GM23248 (cell line): Measurements from ENCODE around the gene BCAR3. TPM values are rescaled to one million over a fixed set of nuclear protein-coding genes. Genes with fewer than 3 reads are reported as not detected.

ENCODE experiments used
- DNase-seq: peaks from one replicate; pipeline ENCODE4 v3.0.0-alpha.2; 2015
- H2AFZ ChIP-seq: fragments of 200-600 bp; sonication (generic); 2 replicates; pipeline ENCODE4 v1.6.1; 2016; ENCODE audit warnings: antibody characterized with exemption
- H3F3A ChIP-seq: fragments of 200-600 bp; sonication (generic); 2 replicates; pipeline ENCODE4 v1.6.1; 2016; ENCODE audit warnings: mild to moderate bottlenecking, antibody characterized with exemption, mixed run types; ENCODE audit not compliant: insufficient read depth
- H3K27ac ChIP-seq: fragments of 200-600 bp; sonication (generic); 2 replicates; pipeline ENCODE4 v1.5.1; 2016; ENCODE audit warnings: mild to moderate bottlenecking
- H3K27me3 ChIP-seq: fragments of 200-600 bp; sonication (generic); replicated peaks from 2 replicates; pipeline ENCODE4 v1.6.1; 2016; ENCODE audit warnings: mild to moderate bottlenecking; ENCODE audit not compliant: insufficient read depth
- H3K36me3 ChIP-seq: fragments of 200-600 bp; sonication (generic); 2 replicates; pipeline ENCODE4 v1.6.1; 2016; ENCODE audit warnings: low read depth, mild to moderate bottlenecking
- H3K4me1 ChIP-seq: fragments of 200-600 bp; sonication (generic); 2 replicates; pipeline ENCODE4 v1.6.1; 2016; ENCODE audit warnings: mild to moderate bottlenecking; ENCODE audit not compliant: insufficient read depth
- H3K4me2 ChIP-seq: fragments of 200-600 bp; sonication (generic); one replicate; pipeline ENCODE4 v1.6.1; 2016; ENCODE audit warnings: mild to moderate bottlenecking; ENCODE audit not compliant: unreplicated experiment
- H3K4me3 ChIP-seq: fragments of 200-600 bp; sonication (generic); 2 replicates; pipeline ENCODE4 v1.5.1; 2016; ENCODE audit warnings: mild to moderate bottlenecking
- H3K79me2 ChIP-seq: fragments of 200-600 bp; sonication (generic); 2 replicates; pipeline ENCODE4 v1.6.1; 2016; ENCODE audit warnings: mild to moderate bottlenecking; ENCODE audit not compliant: insufficient read depth
- H3K9ac ChIP-seq: fragments of 200-600 bp; sonication (generic); 2 replicates; pipeline ENCODE4 v1.6.1; 2016; ENCODE audit warnings: mild to moderate bottlenecking
- H3K9me2 ChIP-seq: fragments of 200-600 bp; sonication (generic); 2 replicates; pipeline ENCODE4 v1.6.1; 2016; ENCODE audit warnings: mixed run types, mild to moderate bottlenecking, moderate library complexity; ENCODE audit not compliant: insufficient read depth
- H3K9me3 ChIP-seq: fragments of 200-600 bp; sonication (generic); one replicate; pipeline ENCODE4 v1.6.1; 2017; ENCODE audit warnings: low read depth
- H4K20me1 ChIP-seq: fragments of 200-600 bp; sonication (generic); 2 replicates; pipeline ENCODE4 v1.6.0; 2016; ENCODE audit not compliant: insufficient read depth
- EZH2 ChIP-seq: fragments of 200-600 bp; sonication (generic); IDR thresholded peaks from 2 replicates; pipeline ENCODE4 v1.6.1; 2018; ENCODE audit warnings: antibody characterized with exemption, mild to moderate bottlenecking; ENCODE audit not compliant: insufficient read depth, poor library complexity, severe bottlenecking
- EZH2phosphoT487 ChIP-seq: fragments of 200-600 bp; sonication (generic); IDR thresholded peaks from 2 replicates; pipeline ENCODE4 v1.6.1; 2018; ENCODE audit warnings: antibody characterized with exemption, moderate library complexity, mild to moderate bottlenecking, low read depth; ENCODE audit not compliant: insufficient read depth
- WGBS, 2 experiments: methylation state at CpG; one replicate each; pipeline ENCODE4 v1.1.6; 2015 to 2017; ENCODE audit warnings: low lambda C conversion rate in 2 of 2, low coverage in 1 of 2; ENCODE audit errors: missing lambda C conversion rate in 2 of 2; 5-methylcytosine and 5-hydroxymethylcytosine counted together
- in situ Hi-C: fragments of 300-500 bp; cut with MboI; formaldehyde crosslinking; loops from 2 replicates; pipeline ENCODE4 v1.15.0; 2020
- polyA plus RNA-seq: library from polyadenylated mRNA; unstranded; fragments of >200 nt; fragmentation: Nextera tagmentation; extraction: Ambion mirVana; gene quantifications from 2 replicates; pipeline ENCODE4 v1.2.1, GENCODE V29; 2016
- total RNA-seq: library from RNA; depleted of rRNA; stranded (reverse); fragments of >200 nt; shearing (Covaris generic); gene quantifications from 2 replicates; pipeline ENCODE4 v1.2.3, GENCODE V29; 2014

BCAR3 gene
- total and polyA plus RNA-seq, 2 experiments from 2014 or later = 65.1 to 83.2 TPM

DNA sequence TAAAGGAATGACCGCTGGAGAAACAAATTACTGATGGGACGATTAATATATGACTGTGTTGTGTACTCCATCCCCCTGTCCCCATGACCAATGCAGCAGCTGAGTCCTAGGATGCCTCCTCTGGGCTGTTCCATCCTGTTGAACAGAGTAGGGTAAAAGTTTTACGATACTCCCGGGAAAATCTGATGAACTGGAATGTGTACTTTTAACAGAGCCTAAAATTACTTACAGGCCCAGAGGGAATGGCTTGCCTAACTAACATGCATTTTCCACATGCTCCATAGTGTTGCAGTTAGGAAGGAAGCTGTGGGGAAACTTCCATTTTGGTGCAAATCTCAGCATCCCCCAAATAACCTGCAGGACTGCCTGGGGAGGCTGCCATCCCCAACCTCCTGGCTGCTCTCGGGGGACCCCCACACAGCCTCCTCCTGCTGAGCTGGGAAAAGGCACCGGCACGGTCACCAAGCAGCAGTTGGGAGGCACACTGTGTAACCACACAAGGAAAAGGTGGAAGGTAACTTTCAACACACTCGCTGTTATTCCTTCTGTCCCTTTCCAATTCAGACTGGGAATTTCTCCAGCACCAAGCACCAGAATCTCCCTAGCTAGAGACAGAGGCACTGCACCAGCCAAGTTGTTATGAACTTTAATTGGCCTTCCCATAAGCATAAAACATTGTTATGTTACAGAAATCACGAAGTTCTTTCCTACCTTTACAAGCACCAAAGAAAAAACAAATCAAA, 97.2 kb downstream of the BCAR3 start:
- H3K4me2 ChIP-seq = no peak overlapping the region
- in situ Hi-C loops = no loop called here
- no peaks in the 10 kb centered on the region for H3K9me3 ChIP-seq
- H2AFZ ChIP-seq = no peak overlapping the region
- no peaks in the 10 kb centered on the region for H3K9me2 ChIP-seq
- peaks cover 82% of the 10 kb centered on the region for H3K36me3 ChIP-seq
- peaks cover 79% of the 10 kb centered on the region for H3F3A ChIP-seq
- peaks cover 93% of the 10 kb centered on the region for H3K79me2 ChIP-seq
- H3K4me3 ChIP-seq = no peak overlapping the region
- H3K9ac ChIP-seq = peak overlapping the region; percentile 17
- H4K20me1 ChIP-seq = no peaks in the 10 kb centered on the region
- H3K4me1 ChIP-seq = peaks cover 30% of the 10 kb centered on the region
- WGBS, 2 experiments = 52 to 63% methylated on average over 9 of the region's 9 CpGs
- H3K27me3 ChIP-seq = no peaks in the 10 kb centered on the region
- peak; percentile 33 for DNase-seq
- peak overlapping the region; percentile 61 for H3K27ac ChIP-seq
- TF ChIP-seq EZH2 (no peak), EZH2phosphoT487 (no peak)

DNA sequence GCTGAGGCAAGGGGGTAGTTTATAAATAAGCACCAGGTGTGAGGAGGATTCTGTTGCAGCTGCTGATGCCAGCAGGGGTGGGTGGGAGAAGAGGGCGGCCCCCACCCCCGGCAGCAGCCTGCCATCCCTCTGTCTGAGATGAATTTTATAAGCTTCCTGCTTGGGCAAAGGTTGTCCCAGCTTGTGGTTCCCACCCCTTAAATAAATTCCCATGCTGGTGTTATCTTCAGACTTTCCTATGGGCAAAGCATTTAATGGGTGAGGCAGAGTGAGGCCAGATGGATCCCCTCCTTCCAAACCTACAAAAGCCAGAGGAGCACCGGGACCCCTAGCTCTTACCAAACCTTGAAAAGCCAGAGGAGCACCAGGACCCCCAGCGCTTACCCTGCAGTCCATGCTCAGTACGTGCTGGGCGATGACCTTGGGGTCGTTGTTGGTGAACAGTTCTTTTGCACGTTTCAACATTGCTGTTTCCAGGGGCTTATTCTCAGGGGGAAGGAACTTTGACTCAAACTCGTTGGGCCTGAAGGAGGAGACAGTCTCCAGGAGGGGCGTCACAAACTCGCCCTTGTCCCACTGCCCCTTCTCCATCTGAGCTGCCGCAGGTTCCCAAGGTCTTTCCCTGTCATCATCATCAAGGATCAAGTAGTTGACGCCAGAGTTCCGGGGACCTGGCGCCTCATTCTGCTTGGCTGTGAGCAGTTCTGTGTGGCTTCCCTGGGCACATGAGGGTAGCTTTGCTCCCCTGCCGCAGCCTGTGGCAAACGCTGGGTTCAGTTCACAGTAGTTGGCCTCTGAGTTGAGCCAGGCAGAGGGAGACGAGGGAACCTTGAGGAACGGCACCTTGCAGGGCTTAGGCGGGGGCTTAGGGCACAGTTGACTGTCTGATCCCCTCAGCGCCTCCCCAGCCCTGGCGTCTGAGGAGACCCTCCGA, 99.5 kb downstream of the BCAR3 start:
- 96 to 98% methylated on average over 23 of the region's 23 CpGs for WGBS, 2 experiments

GRCh38 chr1:93579891-93580290, 101.7 kb downstream of the BCAR3 start:
- no peaks in the 10 kb centered on the region for H3K9me2 ChIP-seq
- peaks cover 19% of the 10 kb centered on the region for H3K4me1 ChIP-seq
- WGBS, 2 experiments = 21 to 22% methylated on average over 5 of the region's 5 CpGs
- peaks cover 93% of the 10 kb centered on the region for H3K79me2 ChIP-seq
- H3K4me2 ChIP-seq = no peak overlapping the region
- H3K4me3 ChIP-seq = no peak overlapping the region
- no peak overlapping the region for H2AFZ ChIP-seq
- in situ Hi-C loops = no loop called here
- H3K27ac ChIP-seq = peak overlapping the region; percentile 71
- peak; percentile 91 for DNase-seq
- no peaks in the 10 kb centered on the region for H3K9me3 ChIP-seq
- peaks cover 76% of the 10 kb centered on the region for H3K36me3 ChIP-seq
- H4K20me1 ChIP-seq = no peaks in the 10 kb centered on the region
- peaks cover 60% of the 10 kb centered on the region for H3F3A ChIP-seq
- no peaks in the 10 kb centered on the region for H3K27me3 ChIP-seq
- peak overlapping the region; percentile 53 for H3K9ac ChIP-seq
- TF ChIP-seq EZH2 = no peak
- no peak for TF ChIP-seq EZH2phosphoT487

More for the DNA sequence above, 99.5 kb downstream of the BCAR3 start:
- Histone ChIP-seq H3K9me3 (no peaks in the 10 kb centered on the region), H3K27me3 (no peaks in the 10 kb centered on the region), H3K79me2 (peaks cover 93% of the 10 kb centered on the region), H3K9ac (no peak overlapping the region), H4K20me1 (no peaks in the 10 kb centered on the region), H3K36me3 (peaks cover 73% of the 10 kb centered on the region), H3K9me2 (no peaks in the 10 kb centered on the region), H3F3A (peaks cover 71% of the 10 kb centered on the region), H3K4me3 (no peak overlapping the region), H3K4me1 (peaks cover 29% of the 10 kb centered on the region), H3K4me2 (no peak overlapping the region), H3K27ac (no peak overlapping the region), H2AFZ (no peak overlapping the region)
- TF ChIP-seq EZH2phosphoT487 = no peak
- TF ChIP-seq EZH2 = no peak
- in situ Hi-C loops = no loop called here
- DNase-seq = no peak

- Histone ChIP-seq H4K20me1 (no peaks in the 10 kb centered on the region), H3K36me3 (peaks cover 77% of the 10 kb centered on the region; the same call in 1 of the 2 replicates), H3K27me3 (no peaks in the 10 kb centered on the region), H3K9ac (peak overlapping the region; percentile 53), H3K9me3 (no peaks in the 10 kb centered on the region), H2AFZ (no peak overlapping the region), H3K9me2 (no peaks in the 10 kb centered on the region), H3K4me1 (peaks cover 15% of the 10 kb centered on the region), H3K27ac (peak overlapping the region; percentile 71), H3K4me2 (no peak overlapping the region), H3K4me3 (no peak overlapping the region), H3K79me2 (peaks cover 93% of the 10 kb centered on the region), H3F3A (peaks cover 56% of the 10 kb centered on the region)
- in situ Hi-C loops = no loop called here
- TF ChIP-seq EZH2 (no peak), EZH2phosphoT487 (no peak)
- 89 to 90% methylated on average over 11 of the region's 11 CpGs for WGBS, 2 experiments
- DNase-seq = no peak
Measured at GRCh38 chr1:93578911-93579825, 102.5 kb downstream of the BCAR3 start.
